CD4-positive, alpha-beta T cell treated with Interleukin-17A for 4 hours (primary cell): ENCODE measurements around the gene ARL8B.

Source experiments
- DNase-seq: peaks from one replicate; pipeline ENCODE4 v3.0.0-alpha.2; 2020; ENCODE audit warnings: mixed read lengths

The ARL8B gene

DNA sequence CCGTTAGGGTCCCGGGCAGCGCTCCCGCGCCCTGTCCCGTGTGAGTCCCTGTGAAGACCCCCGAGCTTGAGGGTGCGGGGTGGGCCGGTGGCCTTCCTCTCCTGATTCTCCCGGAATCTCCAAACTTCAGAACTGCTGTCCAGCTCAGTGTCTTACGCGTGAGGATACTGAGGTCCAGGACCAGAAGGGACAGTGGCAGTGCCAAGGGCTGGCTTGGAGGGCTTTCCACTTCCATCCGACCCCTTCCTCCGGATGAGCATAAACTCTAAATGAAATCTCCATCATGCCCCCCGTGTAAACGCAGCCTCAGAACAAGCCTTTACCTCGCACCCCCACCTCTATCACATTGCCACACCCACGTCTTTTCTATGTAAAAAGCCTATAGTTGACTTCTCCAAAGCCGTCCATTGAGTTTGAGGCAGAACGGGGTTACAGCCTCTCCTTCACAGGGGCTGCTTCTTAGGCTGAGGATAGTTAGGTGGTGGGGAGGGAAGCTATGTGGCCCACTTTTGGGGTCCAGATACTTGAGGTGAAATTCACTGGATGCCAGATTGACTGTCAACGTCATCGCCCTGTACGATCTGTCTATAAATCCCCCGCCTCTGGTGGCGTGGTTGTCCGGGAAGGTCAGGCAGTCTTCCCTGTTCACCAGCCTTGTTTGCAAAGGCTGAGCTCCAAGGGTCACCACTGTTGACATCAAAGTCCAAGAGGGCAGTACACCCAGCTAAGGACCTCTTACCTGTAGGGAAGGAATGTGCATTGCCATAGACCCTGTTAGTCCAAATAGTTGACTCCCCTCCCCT is 66.5 kb downstream of the ARL8B start:
- DNase-seq, result peak; percentile 62

- no peak for DNase-seq
These were observed 68.2 kb downstream of the ARL8B start for GRCh38 chr3:5190147-5190791.

- no peak for DNase-seq
These were observed 69.6 kb downstream of the ARL8B start for GRCh38 chr3:5191555-5192304.

DNA sequence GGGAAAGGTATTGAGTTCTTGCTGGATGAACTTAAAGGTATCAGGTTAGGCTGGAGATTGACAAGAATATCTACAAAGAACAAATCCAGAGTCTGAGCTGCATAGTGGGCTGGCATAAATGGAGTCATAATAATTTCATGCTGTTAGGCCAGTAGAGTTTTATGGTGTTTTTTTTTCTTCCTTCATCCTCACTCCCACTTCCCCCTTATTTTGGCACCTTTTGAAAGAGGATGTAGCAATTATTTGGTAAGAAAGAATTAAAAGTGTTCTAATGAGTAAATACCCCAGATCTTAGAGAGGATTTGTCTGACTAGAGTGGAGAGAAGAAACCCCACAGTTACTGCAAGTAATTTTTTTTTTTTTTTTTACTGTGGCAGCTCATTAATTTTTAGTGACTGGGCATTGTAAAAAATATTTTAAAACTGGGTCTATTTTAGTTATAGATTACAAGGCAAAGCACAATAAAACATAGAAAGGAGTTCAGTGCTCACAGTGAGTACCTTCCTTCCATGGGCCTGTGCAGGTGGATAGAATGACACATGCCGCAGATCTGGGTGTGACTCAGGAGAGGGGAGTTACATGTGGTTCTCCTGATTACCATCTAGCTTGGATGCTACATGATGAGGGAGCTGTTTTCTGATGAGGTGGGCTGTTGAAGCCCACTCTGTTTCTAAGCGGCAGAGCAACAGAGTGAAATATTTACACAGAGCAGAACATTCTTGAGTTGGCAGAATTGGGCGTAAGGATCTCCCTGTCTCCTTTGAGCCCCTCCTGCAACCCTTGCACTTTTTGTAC is 70.7 kb downstream of the ARL8B start:
- DNase-seq, result peak; percentile 43

DNA sequence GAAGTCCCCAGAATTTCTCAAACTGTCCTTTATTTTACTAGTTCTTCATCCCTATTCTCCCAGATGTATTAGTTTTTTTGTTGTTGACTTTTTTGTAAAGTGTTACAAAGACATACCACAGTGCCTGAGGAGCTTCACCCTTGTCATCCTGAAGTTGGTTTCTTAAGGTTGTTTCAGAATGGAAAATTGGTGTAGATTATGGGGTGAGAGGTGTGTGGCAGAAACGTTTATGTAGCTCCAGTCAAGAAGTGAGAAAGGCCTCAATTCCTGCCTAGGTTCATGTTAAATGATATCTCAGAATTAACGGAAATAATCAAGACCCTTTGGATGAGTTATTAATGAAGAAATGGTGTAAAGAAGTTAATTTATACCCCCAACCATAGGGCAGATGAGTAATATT is 72.2 kb downstream of the ARL8B start:
- no peak for DNase-seq

DNA sequence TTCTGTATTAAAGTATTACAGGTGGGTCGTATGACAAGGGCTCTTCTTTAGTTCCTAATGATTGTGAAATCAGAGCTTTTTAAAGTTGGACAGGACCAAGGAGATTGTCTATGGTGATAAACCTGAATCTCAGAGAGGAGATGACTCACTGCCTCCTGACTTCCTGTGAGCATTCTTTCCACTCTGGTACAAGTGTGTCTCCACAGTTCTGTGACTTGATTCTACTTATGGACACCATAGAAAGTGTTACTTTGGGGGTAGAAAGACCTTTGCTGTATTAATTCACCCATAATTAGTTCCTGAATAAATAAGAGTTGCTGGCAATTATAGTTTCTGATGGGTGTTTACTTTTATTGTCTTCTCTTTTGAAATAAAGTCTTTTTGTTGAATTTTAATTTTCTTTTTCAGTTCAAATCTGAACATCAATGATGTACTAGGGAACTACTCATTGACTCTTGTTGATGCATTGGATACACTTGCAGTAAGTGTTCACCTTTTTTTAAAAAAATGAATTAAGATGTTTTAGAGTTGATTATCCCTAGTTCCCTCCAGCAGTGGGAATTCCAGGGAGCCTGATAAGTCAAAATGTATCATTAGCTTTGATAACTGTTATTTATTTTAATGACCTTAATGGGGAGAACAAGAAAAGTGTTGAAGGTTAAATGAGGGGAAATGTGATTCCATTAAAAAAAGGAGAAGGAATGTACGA is 72.9 kb downstream of the ARL8B start:
- DNase-seq, result peak; percentile 50

DNA sequence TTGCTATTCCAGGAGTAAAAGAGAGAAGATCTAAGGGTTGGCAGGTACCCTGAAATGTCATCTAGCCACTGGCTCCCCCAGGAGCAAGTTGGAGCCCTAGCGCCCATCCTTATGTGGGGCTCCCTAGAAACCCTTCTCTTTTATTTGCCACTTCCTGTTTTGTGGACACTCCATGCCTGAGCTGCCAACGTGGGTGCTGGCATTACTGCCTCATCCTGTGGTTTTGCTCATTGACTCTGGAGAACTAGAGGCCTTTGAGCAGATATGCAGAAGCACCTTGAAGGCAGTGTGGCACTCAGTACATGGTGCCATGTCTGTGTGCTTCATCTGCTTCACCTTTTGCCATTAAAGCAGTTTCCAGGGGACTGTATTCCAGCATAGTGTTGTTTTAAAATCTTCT is 73.5 kb downstream of the ARL8B start:
- peak; percentile 53 for DNase-seq

GRCh38 chr3:5197022-5197421 is 74.9 kb downstream of the ARL8B start:
- DNase-seq, result no peak

- DNase-seq, result peak; percentile 57
These were observed 75.6 kb downstream of the ARL8B start for GRCh38 chr3:5197470-5198312.

GRCh38 chr3:5198313-5198677 is 76.2 kb downstream of the ARL8B start:
- DNase-seq, result no peak

GRCh38 chr3:5198986-5199731 is 77.1 kb downstream of the ARL8B start:
- DNase-seq, result no peak

GRCh38 chr3:5201536-5201935 is 79.4 kb downstream of the ARL8B start:
- no peak for DNase-seq

DNA sequence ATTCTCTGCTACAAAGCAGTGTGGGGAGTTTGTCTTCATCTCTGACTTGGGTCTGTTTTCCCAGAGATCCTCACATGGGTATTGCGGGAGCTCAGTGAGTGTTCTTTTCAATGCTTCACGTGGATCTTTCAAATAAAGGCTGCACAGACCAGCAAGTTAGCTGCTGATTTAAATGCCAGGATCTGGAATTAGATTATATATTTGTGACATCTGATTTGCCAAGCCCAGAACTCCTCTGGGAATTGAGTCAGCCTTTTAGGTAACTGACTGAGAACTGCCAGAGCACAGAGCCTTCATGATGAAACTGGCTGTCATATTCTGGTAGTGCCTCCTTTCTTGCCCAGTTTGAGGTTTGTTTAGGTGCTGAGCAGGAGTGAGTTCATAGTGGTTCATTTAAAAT is 80.1 kb downstream of the ARL8B start:
- no peak for DNase-seq

GRCh38 chr3:5205165-5205941 is 83.3 kb downstream of the ARL8B start:
- DNase-seq, result no peak

DNA sequence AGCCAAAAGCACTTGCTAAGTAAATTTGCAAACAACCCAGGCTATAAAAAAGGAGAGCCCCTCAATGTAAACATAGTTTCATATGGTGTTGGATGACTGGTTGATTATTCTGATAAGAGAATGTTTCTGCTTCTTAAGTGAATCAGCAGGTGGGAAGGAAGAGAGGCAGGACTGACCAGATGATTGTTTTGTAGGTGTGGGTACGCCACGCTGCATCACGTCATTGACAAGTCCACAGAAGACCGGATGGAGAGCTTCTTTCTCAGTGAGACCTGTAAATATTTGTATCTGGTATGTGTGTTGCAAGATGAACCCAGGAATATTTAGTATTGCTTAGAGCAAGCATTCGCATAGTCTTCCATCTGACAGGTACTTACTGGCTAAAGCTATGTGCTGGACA is 88.8 kb downstream of the ARL8B start:
- no peak for DNase-seq

DNA sequence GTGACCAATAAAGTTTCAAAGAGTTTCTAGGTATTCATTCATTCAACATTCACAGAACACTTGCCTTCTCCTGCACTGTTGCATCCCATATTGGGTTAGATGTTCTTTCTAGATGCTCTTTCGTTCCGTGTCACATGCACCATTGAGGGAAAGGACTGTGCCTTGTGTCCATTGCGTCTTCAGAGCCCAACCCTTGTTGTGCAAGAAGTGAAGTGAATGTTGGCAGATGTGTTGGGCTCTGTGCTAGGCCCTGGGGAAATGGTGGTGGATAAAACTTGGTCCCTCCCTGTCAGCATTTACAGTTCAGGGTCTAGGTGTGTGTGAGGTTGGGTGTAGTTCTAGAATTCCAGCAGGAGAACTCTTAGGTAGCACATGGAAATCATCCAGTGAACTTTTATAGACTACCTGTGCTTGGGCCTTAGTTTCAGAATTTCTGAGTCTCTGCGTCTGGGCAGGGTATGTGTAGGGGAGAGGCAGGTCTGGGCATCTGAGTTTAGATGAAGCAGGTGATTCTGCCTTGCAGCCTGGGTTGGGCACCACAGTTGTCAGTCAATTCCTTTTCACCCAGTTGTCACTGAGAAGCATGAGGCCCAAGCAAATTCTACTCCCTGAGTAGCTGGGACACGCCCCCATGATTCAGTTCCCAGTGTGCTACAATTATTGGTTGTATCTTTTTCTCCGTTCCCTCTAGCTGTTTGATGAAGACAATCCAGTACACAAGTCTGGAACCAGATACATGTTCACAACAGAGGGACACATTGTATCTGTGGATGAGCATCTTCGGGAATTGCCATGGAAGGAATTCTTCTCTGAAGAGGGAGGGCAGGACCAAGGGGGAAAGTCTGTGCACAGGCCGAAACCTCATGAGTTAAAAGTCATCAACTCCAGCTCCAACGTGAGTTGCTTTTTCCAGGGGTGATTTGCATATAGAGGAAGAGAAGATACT is 90.8 kb downstream of the ARL8B start:
- DNase-seq, result no peak

- no peak for DNase-seq
These were observed 91.5 kb downstream of the ARL8B start for GRCh38 chr3:5213574-5213966.

DNA sequence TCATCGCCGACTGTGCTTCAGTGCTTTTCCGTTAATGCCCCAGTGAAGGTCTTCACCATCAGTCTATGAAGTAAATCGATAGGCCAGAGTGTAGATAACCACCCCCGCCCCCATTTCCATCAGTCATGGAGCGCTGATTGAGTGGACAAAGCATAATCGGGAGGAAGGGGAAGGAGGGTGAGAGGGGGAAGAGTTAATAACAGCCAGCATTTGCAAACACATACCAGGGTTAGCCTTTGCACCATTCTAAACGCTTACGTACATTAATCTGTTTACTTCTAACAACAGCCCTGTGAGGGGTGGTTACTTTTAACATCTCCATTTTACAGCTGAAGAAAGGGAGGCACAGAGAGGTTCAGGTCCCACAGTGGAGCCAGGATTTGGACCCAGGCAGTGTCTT is 92.3 kb downstream of the ARL8B start:
- DNase-seq, result no peak
